Colonic mucosa (tissue), 4 donors: ENCODE data around the gene CCDC102A. TPM values are rescaled to one million over a fixed set of nuclear protein-coding genes. Genes with fewer than 3 reads are reported as not detected.

Experiments used
- DNase-seq: peaks from one replicate; pipeline ENCODE4 v3.0.0-alpha.2; 2020
- H3K27ac ChIP-seq: fragments of 200-600 bp; one replicate; pipeline ENCODE4 v1.8.0; 2021
- H3K27me3 ChIP-seq: fragments of 200-600 bp; one replicate; pipeline ENCODE4 v1.8.0; 2021
- H3K36me3 ChIP-seq: fragments of 200-600 bp; one replicate; pipeline ENCODE4 v1.8.0; 2021
- H3K4me1 ChIP-seq: fragments of 200-600 bp; one replicate; pipeline ENCODE4 v1.8.0; 2021; ENCODE audit warnings: mild to moderate bottlenecking
- H3K4me3 ChIP-seq: fragments of 200-600 bp; one replicate; pipeline ENCODE4 v1.8.0; 2021
- H3K9ac ChIP-seq, 2 donors: one replicate each; pipeline ENCODE4 v1.7.0; 2013; ENCODE audit warnings: control low read depth in 2 of 2, low read depth in 2 of 2, low read length in 2 of 2
- H3K9me3 ChIP-seq: fragments of 200-600 bp; one replicate; pipeline ENCODE4 v1.8.0; 2021
- CTCF ChIP-seq: fragments of 200-600 bp; IDR thresholded peaks from one replicate; pipeline ENCODE4 v1.8.0; 2022; ENCODE audit warnings: antibody characterized with exemption, mild to moderate bottlenecking
- intact Hi-C: fragments of 100-400 bp; cut with DNase I; formaldehyde crosslinking; loops from one replicate; pipeline ENCODE4 v1.14.1; 2022
- total RNA-seq, 2 donors: library from RNA; stranded (reverse); fragmentation: NEBNext Ultra II Directional in 1 of 2; extraction: Animal tissue kit (Norgen Biotek cat#: 25700) in 1 of 2; gene quantifications; one replicate each; pipeline ENCODE4 v1.2.1, GENCODE V29; 2021
- donor health status: healthy.
- donor health status: DM: no; HTN: no; CAD: no.
- donor health status: DM: no; HTN: no; CAD: no.

Gene CCDC102A
- total RNA-seq, 2 donors from 2014 or later: 1.9 to 2.5 TPM

DNA sequence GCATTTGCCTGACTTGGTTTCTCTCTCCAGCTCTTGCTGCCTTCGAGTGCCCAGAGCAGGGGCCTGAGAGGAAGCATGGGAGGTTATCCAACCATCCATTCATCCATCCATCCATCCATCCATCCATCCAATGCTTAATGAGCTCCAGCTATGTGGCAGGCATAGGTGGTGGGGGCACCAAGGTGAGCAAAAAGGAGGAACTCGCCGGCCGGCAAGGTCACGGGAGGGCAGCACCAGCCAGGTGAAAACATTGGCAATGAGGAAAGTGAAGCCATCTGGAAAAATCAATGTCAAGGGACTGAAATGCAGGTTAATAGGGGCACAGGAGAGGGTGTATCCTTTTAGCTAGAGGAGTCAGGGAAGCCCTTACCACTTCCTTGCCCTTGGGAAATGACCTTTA is 31.9 kb downstream of the CCDC102A start:
- Histone ChIP-seq H3K9ac (no peak overlapping the region), H3K27me3 (no peaks in the 10 kb centered on the region), H3K4me3 (no peak overlapping the region), H3K36me3 (no peaks in the 10 kb centered on the region), H3K4me1 (no peaks in the 10 kb centered on the region), H3K27ac (no peak overlapping the region), H3K9me3 (no peaks in the 10 kb centered on the region)
- no peak for DNase-seq
- intact Hi-C loops: no loop called here
- no peak for TF ChIP-seq CTCF

GRCh38 chr16:57504001-57504400 is 32.4 kb downstream of the CCDC102A start:
- TF ChIP-seq CTCF: no peak
- intact Hi-C loops: no loop called here
- Histone ChIP-seq H3K36me3 (no peaks in the 10 kb centered on the region), H3K27me3 (no peaks in the 10 kb centered on the region), H3K4me1 (no peaks in the 10 kb centered on the region), H3K9ac (no peak overlapping the region), H3K27ac (no peak overlapping the region), H3K4me3 (no peak overlapping the region), H3K9me3 (no peaks in the 10 kb centered on the region)
- DNase-seq: no peak

- H3K36me3 ChIP-seq: no peaks in the 10 kb centered on the region
- H3K9ac ChIP-seq: no peak overlapping the region
- H3K4me3 ChIP-seq: no peak overlapping the region
- intact Hi-C loops: no loop called here
- no peak overlapping the region for H3K27ac ChIP-seq
- DNase-seq: no peak
- H3K27me3 ChIP-seq: no peaks in the 10 kb centered on the region
- H3K9me3 ChIP-seq: no peaks in the 10 kb centered on the region
- TF ChIP-seq CTCF: no peak
- no peaks in the 10 kb centered on the region for H3K4me1 ChIP-seq
Observed at GRCh38 chr16:57503366-57503765, 33.0 kb downstream of the CCDC102A start.

DNA sequence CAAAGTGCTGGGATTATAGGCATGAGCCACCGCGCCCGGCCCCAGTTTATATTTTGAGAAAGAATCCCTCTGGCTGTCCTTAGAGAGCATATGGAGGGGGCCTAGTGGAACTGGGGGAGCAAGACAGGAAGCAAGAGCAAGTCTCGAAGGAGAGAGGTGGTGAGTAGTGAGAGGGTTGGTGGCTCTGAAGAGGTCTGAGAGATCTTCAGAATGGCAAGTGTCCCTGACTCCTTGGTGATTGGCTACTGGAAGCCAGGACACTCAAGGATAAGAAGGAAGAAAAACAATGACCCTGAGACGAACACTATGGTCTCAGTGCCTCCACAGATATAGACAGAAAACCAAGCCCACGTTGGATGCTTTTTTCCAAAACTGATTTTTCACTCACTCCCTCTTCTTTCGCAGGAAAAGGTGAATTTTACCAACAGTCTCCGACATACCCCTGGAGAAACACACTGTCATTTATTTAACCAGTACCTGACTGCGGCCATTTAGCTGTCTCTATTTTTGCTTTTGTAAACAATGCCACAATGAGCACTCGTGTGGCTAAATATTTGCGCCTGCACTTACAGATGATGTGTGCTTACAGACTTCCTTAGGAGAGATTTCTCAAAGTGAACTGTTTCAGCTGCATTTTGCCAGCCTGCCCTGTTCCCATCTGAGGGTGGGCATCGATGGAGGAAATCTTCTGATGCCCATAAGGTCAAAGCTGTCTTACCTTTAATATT is 34.2 kb downstream of the CCDC102A start:
- no peak for DNase-seq
- intact Hi-C loops: no loop called here
- TF ChIP-seq CTCF: no peak
- Histone ChIP-seq H3K27ac (no peak overlapping the region), H3K27me3 (no peaks in the 10 kb centered on the region), H3K4me3 (no peak overlapping the region), H3K9me3 (no peaks in the 10 kb centered on the region), H3K36me3 (no peaks in the 10 kb centered on the region), H3K4me1 (no peaks in the 10 kb centered on the region), H3K9ac (no peak overlapping the region)

GRCh38 chr16:57501492-57501891 is 34.9 kb downstream of the CCDC102A start:
- intact Hi-C loops: no loop called here
- Histone ChIP-seq H3K27me3 (no peaks in the 10 kb centered on the region), H3K9ac (no peak overlapping the region), H3K4me3 (no peak overlapping the region), H3K4me1 (no peaks in the 10 kb centered on the region), H3K36me3 (no peaks in the 10 kb centered on the region), H3K27ac (no peak overlapping the region), H3K9me3 (no peaks in the 10 kb centered on the region)
- no peak for TF ChIP-seq CTCF
- no peak for DNase-seq
